Epidermal melanocyte (primary cell): ENCODE results near the gene MTHFR.

Source experiments
- DNase-seq: peaks from one replicate; pipeline ENCODE4 v3.0.0; 2011; ENCODE audit warnings: low spot score; ENCODE audit not compliant: insufficient read length

The MTHFR gene

GRCh38 chr1:11782127-11782708, 23.5 kb downstream of the MTHFR start:
- no peak for DNase-seq

DNA sequence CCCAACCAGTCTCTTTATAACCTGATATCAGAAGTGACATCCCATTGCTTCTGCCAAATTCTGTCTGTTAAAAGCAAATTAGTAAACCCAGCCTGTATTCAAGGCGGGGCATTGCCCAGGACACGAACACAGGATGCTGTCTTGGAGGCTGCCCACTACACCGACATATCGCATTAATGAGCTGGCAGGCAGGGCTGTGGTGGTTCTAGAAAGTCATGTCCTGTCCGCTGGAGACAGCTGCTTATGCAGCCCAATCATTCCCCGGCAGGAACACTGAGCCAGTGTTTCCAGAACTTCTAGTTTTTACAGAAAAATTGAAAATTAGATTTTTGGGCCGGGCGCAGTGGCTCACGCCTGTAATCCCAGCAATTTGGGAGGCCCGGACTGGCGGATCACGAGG, 24.5 kb downstream of the MTHFR start:
- no peak for DNase-seq

GRCh38 chr1:11780380-11781147, 25.2 kb downstream of the MTHFR start:
- DNase-seq = no peak

DNA sequence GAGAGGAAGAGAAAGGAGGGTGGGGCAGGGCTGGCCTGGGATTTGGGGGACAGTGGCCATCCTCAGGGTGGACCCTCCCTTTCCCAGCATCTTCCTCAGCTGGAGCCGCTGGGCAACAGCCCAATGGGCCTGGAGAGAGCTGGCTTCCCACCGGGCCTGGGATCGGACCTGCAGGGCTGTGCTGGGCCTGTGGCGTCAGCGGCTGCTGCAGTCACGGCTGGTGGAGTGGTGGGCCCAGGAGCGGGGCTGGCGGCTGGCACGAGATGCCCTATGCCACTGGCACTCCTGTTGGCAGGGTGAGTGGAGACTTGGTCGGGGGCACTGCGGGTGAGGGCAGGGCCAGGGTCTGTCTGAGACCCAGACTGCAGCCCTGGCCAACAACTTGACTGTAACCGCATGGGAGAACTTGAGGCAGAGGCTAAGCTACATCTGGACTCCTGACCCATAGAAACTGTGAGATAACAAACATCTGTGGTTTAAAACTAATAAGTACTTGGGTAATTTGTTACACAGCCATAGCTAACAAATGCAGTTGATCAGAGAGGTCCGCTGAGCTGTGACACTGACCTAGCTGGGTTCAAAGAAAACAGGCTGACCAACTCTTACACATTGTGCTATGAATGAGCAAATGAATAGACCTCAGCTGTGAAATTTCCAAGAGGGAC, 25.9 kb downstream of the MTHFR start:
- DNase-seq = no peak

- DNase-seq = no peak
Measured at GRCh38 chr1:11778844-11779623, 26.7 kb downstream of the MTHFR start.

DNA sequence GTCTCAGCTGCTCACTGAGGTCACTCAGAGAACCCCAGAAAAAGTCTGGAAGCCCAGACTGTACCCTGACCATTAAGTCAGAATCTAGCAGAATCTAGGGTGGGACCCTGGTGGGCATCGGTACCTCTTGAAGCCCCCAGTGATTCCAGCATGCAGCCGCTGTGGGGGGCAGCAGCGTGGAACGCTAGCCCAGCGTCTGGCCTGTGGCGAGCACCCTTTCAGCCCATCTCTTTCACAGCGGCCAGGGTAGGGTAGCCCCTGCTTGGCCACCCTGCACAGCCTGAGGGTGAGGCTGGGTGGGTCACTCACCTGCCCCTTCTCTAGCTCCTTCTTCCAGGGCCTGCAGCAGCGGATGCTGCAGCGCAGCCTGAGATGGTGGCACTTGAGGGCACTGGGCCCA, 27.4 kb downstream of the MTHFR start:
- no peak for DNase-seq

GRCh38 chr1:11777658-11778322, 28.0 kb downstream of the MTHFR start:
- DNase-seq = no peak

DNA sequence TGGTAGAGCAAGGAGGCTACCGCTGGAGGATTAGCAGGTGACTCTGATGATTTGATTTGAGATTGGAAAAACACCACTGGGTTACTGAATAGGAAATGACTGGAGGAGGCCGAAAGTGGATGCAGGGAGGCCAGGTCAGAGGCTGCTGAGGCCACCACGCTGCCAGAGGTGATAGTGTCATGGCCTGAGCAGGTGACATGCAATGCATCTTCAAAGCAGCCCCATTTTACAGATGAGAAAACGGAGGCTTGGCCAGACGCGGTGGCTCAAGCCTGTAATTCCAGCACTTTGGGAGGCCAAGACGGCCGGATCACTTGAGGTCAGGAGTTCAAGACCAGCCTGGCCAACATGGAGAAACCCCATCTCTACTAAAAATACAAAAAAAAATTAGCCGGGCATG, 31.0 kb downstream of the MTHFR start:
- DNase-seq = no peak

GRCh38 chr1:11772458-11772857, 33.3 kb downstream of the MTHFR start:
- no peak for DNase-seq

GRCh38 chr1:11771481-11772043, 34.2 kb downstream of the MTHFR start:
- no peak for DNase-seq

GRCh38 chr1:11770011-11770410, 35.8 kb downstream of the MTHFR start:
- no peak for DNase-seq

DNA sequence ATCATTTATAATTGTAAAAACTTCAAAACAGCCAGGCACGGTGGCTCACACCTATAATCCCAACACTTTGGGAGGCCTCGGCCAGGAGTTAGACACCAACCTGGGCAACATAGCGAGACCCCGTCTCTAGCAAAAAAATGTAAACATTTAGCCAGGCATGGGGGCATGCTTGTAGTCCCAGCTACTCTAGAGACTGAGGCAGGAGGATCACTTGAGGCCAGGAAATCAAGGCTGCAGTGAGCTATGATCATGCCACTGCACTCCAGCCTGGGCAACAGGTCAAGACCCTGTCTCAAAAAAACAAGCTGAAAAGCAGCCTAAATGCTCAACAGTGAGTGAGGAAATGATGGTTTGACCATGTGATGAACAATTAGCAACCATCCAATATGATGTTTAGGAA, 36.5 kb downstream of the MTHFR start:
- DNase-seq = no peak

DNA sequence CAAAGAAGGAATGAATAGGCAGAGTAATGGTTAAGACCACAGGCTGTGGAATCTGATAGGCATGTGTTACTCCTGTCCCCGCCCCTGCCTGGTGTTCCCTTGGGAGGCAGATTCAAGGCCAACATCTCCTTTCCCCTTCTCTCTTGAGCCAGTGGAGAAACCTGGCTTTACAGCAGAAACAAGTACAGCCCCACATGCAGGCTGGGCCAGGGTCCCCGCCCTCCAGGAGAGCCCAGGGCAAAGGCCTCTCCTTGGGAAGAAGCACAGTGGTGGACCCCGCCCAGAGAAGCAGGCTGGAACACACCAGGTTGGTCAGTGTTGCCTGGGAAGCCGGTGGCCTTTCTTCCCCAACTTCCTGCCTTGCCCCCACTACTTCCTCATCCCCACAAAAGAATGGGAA, 36.9 kb downstream of the MTHFR start:
- no peak for DNase-seq

DNA sequence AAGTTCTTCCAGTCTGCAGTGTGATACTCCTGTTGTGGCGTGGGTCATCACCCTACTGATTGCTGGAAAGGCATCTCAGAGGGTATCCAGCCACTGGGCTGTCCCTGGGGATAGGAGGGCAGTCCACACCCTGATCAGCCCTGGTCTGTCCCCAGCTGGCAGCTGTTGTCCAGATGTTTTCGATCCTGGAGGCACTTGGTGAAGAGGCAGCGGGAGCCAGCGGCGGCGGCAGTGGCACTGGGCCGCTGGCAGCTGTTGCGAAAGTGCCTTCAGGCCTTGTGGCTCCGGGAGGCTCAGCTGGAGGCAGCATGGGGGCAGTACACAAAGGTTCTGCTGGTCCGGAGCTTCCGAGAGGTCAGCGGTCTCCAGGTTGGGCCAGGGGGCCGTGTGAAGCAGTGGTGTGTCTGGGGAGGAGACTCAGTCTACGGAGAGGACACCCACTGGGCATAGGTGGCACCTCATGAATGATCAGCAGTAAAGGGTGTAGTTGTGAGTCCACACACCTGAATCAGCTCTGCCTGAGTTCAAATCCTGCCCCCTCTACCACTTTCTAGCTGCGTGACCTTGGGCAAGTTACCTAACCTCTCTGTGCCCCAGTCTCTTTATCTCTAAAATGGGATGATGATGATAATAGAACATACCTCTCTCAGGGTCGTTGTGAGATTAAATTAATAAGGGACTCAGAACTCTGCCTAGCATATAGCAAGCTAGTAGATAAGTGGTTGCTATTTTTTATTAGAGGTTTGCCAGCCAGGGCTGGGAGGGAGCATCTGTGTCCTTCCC, 37.7 kb downstream of the MTHFR start:
- DNase-seq = peak; percentile 50

DNA sequence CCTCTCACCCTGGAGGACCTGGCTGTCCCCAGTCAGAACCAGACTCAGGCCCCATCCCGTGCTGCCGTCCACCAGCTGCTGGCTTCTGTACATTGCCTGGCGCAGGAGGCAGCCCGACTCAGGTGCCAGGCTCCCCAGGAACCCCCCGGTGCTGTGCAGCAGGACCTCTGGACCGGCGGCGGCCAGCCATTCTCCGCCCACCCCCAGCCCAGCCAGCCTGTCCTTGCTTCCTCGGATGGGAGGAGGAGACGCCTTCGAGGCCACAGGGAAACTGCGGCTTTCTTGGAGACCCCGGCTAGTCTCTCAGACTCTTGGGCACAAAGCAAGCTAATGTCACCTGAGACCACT, 39.4 kb downstream of the MTHFR start:
- no peak for DNase-seq

DNA sequence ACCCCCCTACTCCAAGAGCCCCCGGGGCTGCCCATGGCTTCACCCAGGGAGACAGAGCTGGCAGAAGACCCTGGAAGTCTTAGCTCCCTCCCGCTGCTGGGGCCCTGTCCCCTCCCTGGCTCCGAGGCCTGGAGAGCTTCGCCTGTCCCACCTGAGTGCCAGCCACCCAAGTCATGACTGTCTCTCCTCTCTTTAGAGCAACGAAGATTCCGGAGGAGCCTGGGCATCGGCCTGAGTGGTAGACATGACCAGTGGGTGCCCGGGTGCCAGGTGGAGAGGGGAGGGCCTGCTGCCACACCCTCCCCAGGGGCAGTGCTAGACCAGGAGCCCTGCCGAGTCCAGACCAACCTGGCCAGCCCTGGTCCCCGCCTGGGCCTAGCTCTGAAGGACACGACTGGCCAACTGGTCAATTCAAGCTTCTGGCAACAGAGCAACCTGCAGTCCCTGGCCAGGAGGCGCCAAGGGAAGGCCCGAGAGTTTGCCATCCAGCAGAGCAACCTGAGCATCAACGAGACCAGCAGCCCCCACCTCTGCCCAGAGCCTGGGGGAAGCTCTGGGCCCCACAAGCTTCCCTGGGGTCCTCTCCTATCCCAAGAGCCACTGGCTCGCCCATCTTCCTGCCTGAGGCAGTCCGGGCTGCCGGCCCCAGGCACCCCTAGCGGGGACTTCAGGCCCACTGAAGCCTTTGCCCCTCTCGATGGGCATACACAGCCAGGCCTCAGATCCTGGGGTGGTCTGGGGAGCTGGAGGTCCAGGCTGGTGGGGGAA, 39.9 kb downstream of the MTHFR start:
- no peak for DNase-seq

DNA sequence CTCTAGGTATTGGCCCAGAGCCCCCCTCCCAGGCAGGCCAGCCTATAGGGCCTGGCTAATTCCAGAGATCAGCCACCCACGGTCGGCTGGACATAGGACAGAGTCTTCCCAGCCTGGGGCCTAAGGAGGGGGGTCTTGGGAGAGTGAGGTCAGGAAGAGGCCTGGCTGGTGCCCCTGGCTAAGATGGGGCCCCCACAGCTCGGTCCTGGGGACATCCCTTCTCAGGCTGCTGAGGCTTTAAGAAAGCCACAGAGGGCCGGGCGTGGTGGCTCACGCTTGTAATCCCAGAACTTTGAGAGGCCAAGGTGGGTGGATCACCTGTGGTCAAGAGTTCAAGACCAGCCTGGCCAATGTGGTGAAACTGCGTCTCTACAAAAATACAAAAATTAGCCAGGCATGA, 41.2 kb downstream of the MTHFR start:
- DNase-seq = no peak

GRCh38 chr1:11764115-11764514, 41.6 kb downstream of the MTHFR start:
- no peak for DNase-seq

DNA sequence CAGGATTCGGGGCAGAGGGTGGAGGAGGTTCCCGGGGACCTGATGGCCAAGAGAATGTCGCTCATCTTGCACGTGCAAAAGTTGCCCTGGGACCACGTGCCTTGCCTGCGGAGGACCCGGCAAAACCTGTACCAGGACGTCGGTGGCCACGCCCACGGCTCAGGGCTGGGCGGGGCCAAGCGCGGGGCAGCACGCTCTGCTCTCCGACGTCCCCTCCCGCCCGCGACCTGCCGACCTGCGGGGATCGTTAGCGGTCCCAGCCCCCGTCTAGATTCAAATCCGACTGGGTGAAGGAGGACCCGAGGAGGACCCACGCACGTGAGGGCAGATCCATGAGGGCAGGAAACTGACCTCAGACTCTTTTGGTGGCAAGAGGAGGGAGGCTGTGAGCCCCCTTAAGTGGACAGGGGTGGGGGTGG, 43.8 kb downstream of the MTHFR start, which contains the start of gene C1orf167:
TSS of gene C1orf167 (plus strand) at position 206 of the 419 bp plus-strand sequence. CDS start 2,208 bp downstream, outside the sequence.
- DNase-seq = no peak
